Measurements from ENCODE around the gene RARA. TPM values are rescaled to one million over a fixed set of nuclear protein-coding genes. Genes with fewer than 3 reads are reported as not detected.
"Not testable (repeated sequence)": the region's sequence is repeated elsewhere in the genome, so short reads cannot be mapped to it uniquely, and the experiment has no call there.

The RARA gene
- total RNA-seq, 6 experiments from 2014 or later, result 17.7 to 41.9 (median 22.9) TPM

- Histone ChIP-seq H3K4me1 (peaks cover 0 to 18% (median 8%) of the 10 kb centered on the region in 4 donors), H3K27me3 (no peaks in the 10 kb centered on the region), H3K9me3 (no peaks in the 10 kb centered on the region), H3K36me3 (no peaks in the 10 kb centered on the region), H3K27ac (no peak overlapping the region), H3K4me3 (no peak overlapping the region)
- intact Hi-C loops (cut with DNase I), result no loop called here
- ATAC-seq (peak in 1 of 4 donors; percentile 8), DNase-seq (peak in 1 of 3 donors; percentile 45)
- TF ChIP-seq POLR2A (IDR thresholded peaks at IDR 0.05) (no peak), CTCF (IDR thresholded peaks at IDR 0.05) (no peak)
- 33% methylated on average over 2 of the region's 5 CpGs for WGBS (ENCODE audit: insufficient coverage, low coverage, low lambda C conversion rate, missing lambda C conversion rate)
Observed at GRCh38 chr17:40303708-40304551, 5.0 kb upstream of the RARA start.

DNA sequence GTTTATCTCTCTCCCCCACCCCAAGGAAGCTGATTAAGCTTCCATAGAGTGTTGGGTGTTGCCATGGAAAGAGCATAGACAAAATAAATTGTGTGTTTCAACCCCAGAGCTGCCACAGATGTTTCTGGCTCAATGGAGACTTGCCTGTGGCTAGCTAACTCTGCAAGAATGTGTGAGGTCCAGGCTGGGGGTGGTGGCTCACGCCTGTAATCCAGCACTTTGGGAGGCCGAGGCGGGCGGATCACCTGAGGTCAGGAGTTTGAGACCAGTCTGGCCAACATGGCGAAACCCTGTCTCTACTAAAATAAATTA, 4.5 kb upstream of the RARA start:
- H3K9me3 ChIP-seq; ATAC-seq; H3K36me3 ChIP-seq; H3K27ac ChIP-seq; H3K27me3 ChIP-seq; intact Hi-C loops (cut with DNase I); H3K4me3 ChIP-seq; DNase-seq: not testable (repeated sequence)
- WGBS (ENCODE audit: insufficient coverage, low coverage, low lambda C conversion rate, missing lambda C conversion rate), result 82% methylated on average over 4 of the region's 5 CpGs
- peaks cover 0 to 22% (median 10%) of the 10 kb centered on the region in 4 donors for H3K4me1 ChIP-seq

DNA sequence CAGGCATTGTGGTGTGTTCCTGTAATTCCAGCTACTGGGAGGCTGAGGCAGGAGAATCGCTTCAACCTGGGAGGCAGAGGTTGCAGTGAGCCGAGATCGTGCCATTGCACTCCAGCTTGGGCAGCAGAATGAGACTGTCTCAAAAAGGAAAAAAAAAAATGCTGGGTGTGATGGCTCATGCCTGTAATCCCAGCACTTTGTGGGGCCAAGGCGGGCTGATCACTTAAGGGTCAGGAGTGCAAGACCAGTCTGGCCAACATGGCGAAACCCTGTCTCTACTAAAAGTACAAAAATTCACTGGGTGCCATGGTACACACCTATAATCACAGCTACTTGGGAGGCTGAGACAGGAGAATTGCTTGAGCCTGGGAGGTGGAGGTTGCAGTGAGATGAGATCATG, 4.1 kb upstream of the RARA start:
- not testable (repeated sequence) for H3K27ac ChIP-seq, H3K4me3 ChIP-seq, ATAC-seq, DNase-seq, H3K27me3 ChIP-seq, H3K36me3 ChIP-seq, H3K9me3 ChIP-seq
- 98% methylated on average over 5 of the region's 5 CpGs for WGBS (ENCODE audit: insufficient coverage, low coverage, low lambda C conversion rate, missing lambda C conversion rate)
- intact Hi-C loops (cut with DNase I), result loop anchor here (5.0 kb wide), 2 partner anchors 47 to 52 kb away; no protein-coding TSS in a partner anchor
- peaks cover 0 to 25% (median 12%) of the 10 kb centered on the region in 4 donors for H3K4me1 ChIP-seq

- Histone ChIP-seq H3K4me1 (peaks cover 0 to 36% (median 17%) of the 10 kb centered on the region in 4 donors), H3K27ac (no peak overlapping the region)
- WGBS (ENCODE audit: insufficient coverage, low coverage, low lambda C conversion rate, missing lambda C conversion rate), result 67% methylated on average over 2 of the region's 2 CpGs
Observed at GRCh38 chr17:40306395-40306794, 2.6 kb upstream of the RARA start.

DNA sequence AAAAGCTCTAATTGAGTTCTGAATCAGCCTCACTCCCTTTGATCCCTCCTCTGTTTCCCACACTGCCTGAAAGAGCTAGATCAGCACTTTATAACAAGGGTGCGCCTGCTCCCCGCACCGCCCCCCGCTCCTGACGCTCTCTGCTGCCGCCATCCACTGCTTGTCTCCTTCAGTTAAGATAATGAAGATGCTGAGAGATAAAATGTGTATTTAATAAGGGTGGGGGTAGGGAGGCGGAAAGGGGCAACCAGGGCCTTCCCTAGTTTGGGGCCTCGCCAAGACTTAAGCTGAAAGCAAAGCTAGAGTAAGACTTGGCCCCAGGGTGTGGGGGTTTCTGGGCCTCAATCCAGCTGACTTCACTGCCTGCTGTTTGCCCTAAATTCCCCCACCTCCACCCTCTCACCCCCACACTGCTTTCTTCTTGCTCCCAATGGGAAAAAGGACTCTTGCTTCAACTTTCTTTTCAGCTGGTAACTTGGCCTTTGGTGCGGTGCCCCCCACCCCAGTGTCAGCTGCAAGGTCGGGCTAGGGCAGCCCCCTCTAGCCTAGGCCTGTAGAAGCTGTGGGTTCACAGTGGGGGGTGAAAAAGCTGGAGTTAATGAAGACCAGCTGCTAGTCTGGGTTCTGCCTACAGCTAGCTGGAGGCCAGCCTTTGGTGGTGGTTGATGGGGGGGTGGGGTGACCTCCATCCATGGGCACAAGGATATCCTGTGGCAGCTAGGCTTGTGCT, 1.8 kb upstream of the RARA start:
- intact Hi-C loops (cut with DNase I), result loop anchor here (5.0 kb wide), 2 partner anchors 45 to 50 kb away; no protein-coding TSS in a partner anchor
- peak in 2 of 3 donors; percentile 22 to 44 for DNase-seq
- Histone ChIP-seq H3K27me3 (no peaks in the 10 kb centered on the region), H3K4me1 (peaks cover 0 to 44% (median 20%) of the 10 kb centered on the region in 4 donors), H3K27ac (peak overlapping the region in 2 of 3 donors; percentile 35 to 37), H3K4me3 (no peak overlapping the region), H3K9me3 (no peaks in the 10 kb centered on the region), H3K36me3 (no peaks in the 10 kb centered on the region)
- 68% methylated on average over 10 of the region's 10 CpGs for WGBS (ENCODE audit: insufficient coverage, low coverage, low lambda C conversion rate, missing lambda C conversion rate)
- no peak for TF ChIP-seq POLR2A (IDR thresholded peaks at IDR 0.05)
- TF ChIP-seq CTCF (IDR thresholded peaks at IDR 0.05), result no peak
- no peak for ATAC-seq

More at GRCh38 chr17:40306395-40306794, 2.6 kb upstream of the RARA start:
- intact Hi-C loops (cut with DNase I), result loop anchor here (5.0 kb wide), 2 partner anchors 46 to 51 kb away; no protein-coding TSS in a partner anchor
- Histone ChIP-seq H3K27me3 (no peaks in the 10 kb centered on the region), H3K36me3 (no peaks in the 10 kb centered on the region), H3K9me3 (no peaks in the 10 kb centered on the region), H3K4me3 (no peak overlapping the region)
- TF ChIP-seq POLR2A (IDR thresholded peaks at IDR 0.05), result no peak
- no peak for TF ChIP-seq CTCF (IDR thresholded peaks at IDR 0.05)
- ATAC-seq (no peak), DNase-seq (no peak)

All from right lobe of liver (tissue), 6 donors.